Hematopoietic multipotent progenitor cell treated with erythropoietin and hydrocortisone succinate and interleukin-3 and kit ligand, for 15 days (in vitro differentiated cells): ENCODE results near the gene GH1.
"Not testable (repeated sequence)": the region's sequence is repeated elsewhere in the genome, so short reads cannot be mapped to it uniquely, and the experiment has no call there.

Experiments used
- DNase-seq: peaks from one replicate; pipeline ENCODE4 v3.0.0-alpha.2; 2015; ENCODE audit warnings: low spot score

The GH1 gene

GRCh38 chr17:63918789-63919305 lies at the start of gene GH1:
Gene GH1 (minus strand): TSS chr17:63918839. CDS start chr17:63918776, 63 bp downstream.
- DNase-seq = not testable (repeated sequence)

DNA sequence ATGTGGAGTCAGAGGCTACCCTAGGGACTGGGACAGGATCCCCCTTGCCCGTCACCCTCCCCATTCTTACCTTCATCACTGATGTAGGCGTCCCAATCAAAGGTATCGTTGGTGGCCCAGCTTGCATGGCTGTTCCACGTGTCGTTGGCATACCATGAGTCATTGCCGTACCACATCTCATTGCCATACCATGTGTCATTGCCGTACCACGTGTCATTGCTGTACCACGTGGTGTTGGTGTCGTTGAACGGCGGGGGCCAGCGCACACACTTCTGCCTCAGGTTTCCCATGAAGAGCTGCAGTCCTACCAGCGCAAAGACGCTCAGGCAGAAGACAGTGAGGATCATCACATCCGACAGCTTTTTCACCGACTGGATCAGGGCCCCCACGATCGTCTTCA lies 49.3 kb upstream of the GH1 start:
- no peak for DNase-seq

DNA sequence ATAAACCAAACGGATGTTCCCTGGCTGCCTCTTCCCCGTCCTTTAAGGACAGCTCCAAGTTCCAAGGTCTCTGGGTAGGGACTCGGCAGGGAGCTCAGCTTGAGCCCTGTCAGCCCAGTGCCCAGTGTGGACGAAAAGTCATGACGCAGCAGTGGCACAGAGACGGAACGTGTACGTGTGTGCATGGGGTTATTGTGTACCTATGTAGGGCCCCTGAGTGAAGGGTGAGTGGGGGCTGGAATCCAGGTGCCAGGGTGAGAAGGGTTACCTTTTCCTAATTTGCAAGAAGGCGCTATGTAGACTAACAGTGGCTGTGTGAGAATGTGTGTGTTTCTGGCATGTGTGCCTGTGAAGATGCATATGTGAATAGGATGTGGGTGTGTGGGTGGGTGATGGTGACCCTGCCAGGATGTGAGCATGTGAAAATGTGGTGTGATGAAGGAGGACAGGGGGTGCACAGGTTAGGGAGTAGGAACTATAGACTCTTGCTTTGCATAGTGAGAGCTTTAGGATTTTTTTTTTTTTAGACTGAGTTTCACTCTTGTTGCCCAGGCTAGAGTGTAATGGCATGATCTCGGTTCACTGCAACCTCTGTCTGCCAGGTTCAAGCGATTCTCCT lies 48.1 kb upstream of the GH1 start:
- DNase-seq = no peak

DNA sequence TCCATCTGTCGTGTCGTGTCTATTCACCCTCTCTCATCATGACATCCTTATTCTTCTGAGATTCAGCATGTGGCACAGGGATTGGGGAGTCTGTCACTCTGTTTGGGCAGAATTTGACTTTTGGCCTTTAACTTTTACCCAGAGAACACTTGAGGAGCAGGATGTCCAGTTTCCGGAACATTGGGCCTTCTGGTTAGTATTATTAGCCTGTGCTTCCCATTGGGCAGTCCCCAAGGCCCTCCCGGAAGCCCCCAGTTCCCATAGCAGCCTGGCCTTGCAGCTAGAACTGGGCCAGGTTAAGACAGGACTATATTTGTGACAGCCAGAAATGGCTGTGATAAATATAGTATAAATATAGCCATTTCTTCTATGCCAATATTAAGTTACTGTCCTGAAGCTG lies 44.5 kb upstream of the GH1 start:
- DNase-seq = no peak

DNA sequence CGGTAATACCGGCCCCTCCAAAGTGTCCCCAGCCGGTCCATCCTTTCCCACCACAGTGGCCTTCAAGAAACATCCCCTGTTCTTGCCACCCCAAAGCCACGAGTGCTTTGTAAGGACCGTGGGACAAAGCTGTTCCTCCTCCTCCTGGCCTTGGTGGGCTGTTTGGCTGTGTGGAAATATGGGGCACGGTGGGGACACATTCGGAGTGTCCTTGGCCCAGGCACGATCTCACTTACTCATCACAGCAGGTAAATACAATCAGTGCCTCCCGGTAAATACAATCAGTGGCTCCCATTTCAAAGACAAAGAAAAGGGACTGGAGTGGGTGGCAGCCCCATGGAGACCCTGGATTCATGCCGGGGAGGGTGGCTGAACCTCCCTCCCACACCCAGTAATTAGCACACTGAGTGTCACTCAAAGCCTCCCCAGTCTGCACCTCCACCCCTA lies 43.7 kb upstream of the GH1 start:
- DNase-seq = no peak

DNA sequence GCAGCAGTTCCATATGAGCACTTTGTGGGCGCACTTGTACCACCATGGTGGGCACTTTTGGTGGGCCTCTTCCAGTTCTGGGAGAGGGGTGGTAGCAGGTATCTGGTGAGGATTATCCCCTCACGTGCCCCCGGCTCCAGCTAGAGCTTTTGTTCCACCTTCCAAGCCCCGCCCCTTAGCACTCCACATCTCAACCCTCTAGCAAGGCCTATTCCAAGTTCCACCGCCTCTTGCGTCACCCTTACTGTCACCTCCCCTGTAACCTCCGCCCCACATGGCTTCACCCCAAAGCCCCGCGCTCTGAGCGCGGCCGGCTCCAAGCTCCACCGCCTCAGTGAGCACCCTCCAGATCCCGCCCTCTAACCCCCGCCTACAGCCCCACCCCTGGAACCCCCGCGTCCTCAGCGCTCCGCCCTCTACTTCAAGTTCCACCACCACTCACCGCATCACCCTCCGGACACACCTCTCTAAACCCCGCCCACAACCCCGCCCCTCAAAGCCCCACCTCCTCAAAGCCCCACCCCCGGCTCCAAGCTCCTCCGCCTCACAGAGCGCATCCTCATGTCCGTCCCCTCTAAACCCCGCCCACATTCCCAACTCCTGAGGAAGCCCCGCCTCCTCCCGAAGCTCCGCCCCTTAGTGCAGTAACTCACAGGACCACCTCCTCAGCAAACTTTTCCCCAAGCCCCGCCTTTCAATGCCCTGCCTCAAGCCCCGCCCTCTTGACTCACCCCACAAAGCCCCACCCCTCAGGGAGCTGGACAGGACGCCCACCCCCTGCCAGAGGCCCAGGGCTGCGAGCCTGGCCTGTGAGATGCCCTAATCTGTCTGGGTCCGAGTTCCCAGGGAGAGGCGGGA lies 42.9 kb upstream of the GH1 start:
- peak; percentile 70 for DNase-seq

- DNase-seq = no peak
Measured at GRCh38 chr17:63960430-63960829, 41.8 kb upstream of the GH1 start.

DNA sequence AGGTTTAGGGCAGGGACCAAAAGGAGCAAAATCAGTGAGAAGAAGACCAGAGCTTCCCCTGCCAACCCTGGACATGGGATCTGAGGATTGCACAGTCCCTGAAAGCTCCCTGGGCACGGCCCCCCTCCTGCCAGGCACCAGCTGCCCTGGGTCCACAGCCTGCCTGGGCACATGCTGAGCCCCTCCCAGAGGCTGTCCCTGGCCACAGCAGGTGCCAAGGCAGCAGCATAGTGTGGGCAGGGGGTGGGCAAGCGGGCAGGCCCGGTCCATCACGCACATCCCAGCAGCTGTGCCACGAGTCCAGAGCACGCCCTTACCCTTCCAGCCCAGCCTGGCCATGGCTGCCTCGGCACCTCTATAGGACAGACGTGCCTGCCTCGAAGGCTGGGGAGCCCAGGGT lies 41.4 kb upstream of the GH1 start:
- no peak for DNase-seq

DNA sequence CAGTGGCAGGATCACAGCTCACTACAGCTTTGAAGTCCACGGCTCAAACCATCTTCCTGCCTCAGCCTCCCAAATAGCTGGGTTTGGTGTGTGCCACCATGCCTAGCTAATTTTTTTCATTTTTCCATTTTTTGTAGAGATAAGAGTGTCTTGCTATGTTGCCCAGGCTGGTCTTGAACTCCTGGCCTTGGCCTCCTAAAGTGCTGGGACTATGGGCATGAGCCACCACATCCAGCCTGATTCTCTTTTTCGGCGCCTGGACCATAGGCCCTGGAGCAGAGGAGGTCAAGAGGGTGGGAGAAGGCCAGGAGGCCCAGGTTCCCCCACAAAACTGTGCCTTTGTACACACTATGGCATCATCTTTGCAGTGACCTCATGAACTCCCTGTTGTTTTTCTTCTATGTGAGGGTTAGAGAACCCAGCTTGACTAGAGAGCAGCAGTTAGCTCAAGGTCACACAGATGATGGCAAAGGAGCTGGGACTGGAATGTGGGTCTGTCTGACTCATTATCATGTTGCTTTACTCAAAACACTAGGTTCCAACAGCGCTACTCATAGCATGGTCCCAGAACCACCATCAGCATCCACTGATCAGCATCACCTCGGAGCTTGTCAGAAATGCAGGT lies 37.8 kb upstream of the GH1 start:
- DNase-seq = no peak

DNA sequence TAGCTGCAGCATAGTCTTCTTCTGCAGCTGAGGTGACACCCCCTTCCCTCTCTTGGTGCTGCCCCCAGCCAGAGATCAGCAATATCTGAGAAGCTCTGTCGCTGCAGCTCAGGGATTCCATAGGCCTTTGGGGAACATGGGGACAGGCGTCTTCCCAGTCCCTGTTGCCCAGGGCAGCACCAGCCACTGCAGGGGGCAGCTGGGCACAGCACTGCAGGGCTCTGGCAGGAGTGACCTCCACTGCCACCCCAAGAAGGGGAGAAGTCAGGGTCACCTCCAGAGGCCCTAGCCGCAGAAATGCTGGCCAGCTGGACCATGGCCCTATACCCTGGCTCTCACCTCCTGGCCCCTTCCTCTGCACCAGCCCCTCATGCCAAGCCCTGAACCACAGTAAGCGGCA lies 37.2 kb upstream of the GH1 start:
- no peak for DNase-seq

DNA sequence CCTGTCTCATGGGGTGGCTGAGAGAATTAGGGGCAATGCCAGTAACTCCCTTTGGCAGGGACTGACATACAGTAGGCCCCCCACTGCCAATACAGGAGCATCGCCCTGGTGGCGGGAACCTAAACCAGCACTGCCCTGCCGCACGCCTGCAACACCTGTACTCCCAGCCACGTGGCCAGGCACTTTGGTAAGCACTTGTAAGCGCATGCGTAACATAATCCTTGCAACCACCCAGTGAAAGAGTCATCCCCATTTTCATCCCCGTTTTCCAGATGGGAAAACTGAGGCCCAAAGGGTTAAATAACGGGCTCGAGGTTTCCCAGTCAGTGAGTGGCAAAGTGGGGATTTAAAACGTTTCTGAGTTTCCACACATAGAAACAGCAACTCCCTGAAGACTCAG lies 36.6 kb upstream of the GH1 start:
- no peak for DNase-seq

- DNase-seq = no peak
Measured at GRCh38 chr17:63954402-63955063, 35.9 kb upstream of the GH1 start.

GRCh38 chr17:63950940-63951907 lies 32.6 kb upstream of the GH1 start:
- DNase-seq = peak; percentile 5

DNA sequence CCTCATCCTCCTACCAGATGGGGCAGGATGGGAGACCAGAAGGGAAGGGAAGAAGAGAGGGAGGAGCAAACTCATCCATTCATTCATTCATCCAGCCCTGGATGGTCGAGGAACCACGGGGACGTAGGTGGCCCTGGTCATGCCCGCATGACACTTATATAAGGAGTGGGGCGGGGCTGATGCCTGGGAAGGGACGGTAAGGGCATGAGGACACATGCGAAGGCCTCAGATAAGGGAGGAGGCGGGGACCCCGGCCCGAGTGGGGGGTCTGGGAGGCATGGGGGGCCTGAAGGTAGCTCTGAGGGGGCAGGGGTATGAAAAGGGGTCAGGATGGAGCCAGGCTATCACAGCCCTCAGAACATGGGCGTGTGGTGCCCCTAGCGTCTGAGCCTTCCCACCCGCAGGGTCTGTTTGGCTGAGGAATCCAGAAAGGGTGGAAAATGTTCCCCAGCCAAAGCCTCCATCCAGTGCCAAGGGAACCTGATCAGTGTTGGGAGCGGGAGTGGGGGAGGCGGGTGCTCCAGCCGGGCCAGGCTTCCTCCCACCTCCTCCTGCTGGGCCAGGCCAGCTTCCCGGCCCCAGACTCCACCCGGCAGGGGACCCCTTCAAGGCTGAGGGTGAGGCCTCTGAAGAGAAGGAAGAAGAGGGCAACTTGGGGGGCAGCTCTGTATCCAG lies 31.1 kb upstream of the GH1 start:
- DNase-seq = no peak

DNA sequence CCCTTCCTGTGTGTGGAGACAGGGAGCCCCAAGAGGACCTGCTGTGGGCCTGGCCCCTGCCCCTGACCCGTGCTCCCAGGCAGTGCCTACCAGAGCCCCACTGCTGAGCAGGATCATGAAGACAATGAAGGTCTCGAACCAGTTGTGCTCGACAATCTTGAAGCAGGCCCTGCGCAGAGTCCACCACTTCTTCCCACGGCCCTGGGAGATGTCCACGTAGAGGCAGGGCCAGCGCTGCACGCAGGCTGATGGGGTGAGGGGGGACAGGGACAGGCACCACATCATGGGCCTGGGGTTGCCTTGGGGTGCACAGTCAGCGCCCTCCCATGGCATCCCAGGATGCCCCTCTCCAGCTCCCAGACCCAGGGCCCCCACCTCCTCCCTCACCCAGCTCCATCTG lies 29.9 kb upstream of the GH1 start:
- DNase-seq = no peak

DNA sequence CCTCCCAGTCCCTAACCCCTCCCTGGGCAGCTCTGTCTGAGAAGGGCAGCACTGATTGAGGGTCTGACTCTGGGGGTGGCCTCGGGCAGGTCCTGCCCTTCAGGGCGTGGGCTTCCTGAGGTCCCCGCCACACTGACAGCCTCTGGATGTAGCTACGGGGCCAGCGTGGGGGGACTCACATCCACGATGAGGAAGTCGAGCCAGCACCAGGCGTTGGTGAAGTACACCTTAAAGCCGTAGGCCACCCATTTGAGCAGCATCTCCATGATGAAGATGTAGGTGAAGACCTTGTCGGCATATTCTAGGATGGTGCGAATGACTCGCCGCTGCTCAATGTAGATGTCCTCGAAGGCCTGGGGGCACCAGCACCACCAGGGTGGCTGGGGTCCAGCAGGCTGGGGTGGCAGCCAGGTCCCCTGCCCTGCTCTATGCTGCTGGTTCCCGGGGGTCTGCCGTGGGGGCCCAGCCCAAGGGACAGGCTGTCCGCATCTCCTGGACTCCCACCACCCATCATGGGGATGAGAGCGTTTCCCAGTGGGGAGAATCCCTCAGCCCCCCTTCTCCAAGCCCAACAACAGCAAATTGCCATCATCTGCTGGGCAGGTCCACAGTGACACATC lies 29.2 kb upstream of the GH1 start:
- no peak for DNase-seq

DNA sequence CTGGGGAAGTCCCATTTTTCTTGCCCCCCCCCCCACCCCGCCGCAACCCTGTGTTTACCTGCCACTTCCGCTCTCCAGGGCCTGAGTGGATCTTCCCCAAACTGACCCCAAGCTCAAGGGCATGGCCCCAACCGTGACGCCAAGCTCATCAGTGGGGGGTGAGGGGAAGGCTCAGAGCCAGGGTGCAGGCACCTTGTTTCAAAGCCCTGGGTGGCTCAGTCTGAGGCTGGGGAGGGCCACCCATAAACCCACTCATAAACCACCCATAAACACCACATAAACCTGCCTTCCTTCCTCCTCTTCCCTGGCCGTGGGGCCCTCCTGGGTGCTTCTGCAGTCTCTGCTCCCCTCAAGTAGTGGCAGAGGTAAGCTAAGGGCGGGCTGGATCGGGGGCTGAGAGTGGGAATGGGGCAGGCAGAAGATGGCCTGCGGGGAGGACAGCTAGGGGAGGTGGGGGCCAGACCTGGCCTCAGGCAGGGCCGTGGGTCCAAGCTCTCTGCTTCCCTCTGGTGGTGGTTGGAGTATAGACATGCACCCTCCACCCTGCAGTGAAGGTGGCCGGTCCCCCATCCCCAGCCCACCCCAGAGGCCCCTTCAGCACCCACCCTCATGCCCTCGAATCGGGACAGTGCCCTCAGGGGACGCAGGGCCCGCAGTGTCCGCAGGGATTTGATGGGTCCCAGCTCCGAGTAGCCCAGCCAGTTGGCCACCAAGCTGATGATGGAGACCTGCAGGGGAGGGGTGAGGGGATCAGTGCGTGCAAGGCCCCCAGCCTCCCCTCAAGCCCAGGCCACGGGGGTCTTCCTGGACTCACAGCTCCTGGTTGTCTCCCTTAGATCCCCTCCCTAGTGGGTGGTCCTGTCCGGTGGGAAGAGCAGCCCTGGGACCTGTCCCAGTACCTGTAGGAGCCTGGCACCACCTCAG lies 28.1 kb upstream of the GH1 start:
- DNase-seq = peak; percentile 56

DNA sequence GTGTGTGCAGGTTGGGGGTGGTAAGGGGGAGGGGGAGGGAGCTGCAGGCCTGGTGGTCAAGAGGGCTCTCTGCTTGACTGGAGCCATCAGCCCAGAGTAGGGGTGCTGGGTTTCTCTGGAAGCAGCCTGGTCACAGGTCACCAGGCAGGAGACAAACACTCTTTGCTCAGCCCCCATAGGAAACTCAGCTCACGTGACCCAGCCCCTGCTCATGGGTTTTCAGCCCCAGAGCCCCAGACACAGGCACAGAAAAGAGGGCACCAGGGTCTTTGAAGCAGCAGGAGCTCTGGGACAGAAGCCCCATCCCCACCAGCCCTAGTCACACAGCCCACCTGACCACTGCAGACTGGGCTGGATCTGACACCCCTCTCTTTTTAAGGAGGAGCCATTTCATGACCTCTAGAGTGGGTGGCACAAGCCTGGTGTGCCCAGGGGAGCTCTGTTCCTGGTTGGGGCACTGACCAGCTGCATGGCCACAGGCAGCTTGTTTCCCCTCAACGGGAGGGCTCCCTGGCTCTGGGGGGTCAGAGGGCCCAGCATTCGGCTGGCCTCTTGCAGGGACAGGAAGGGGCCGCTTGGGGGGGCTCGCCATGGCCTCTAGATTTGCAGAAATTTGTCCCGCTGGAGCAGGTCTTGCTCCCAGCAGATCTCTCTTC lies 27.3 kb upstream of the GH1 start:
- DNase-seq = no peak
